Gastroesophageal sphincter (tissue), 3 donors: ENCODE measurements around the gene ECSCR.

Experiments
- CTCF ChIP-seq, 4 experiments: fragments of 200-600 bp in 2 of 4; fragments of 450-650 bp in 2 of 4; sonication (generic) in 1 of 4; IDR thresholded peaks; one replicate each; pipeline ENCODE4 v1.5.1; 2017 to 2019; ENCODE audit warnings: antibody characterized with exemption in 4 of 4, mild to moderate bottlenecking in 2 of 4, moderate library complexity in 2 of 4
- EP300 ChIP-seq: sonication (generic); formaldehyde crosslinking; IDR thresholded peaks from one replicate; pipeline ENCODE4 v1.6.1; 2017; ENCODE audit warnings: antibody characterized with exemption, mild to moderate bottlenecking
- POLR2A ChIP-seq, 2 donors: fragments of 450-650 bp; IDR thresholded peaks; one replicate each; pipeline ENCODE4 v1.6.1; 2017; ENCODE audit warnings: antibody characterized with exemption in 2 of 2, mild to moderate bottlenecking in 2 of 2, moderate library complexity in 1 of 2
- POLR2AphosphoS5 ChIP-seq: sonication (generic); formaldehyde crosslinking; IDR thresholded peaks from one replicate; pipeline ENCODE4 v1.6.1; 2017; ENCODE audit warnings: antibody characterized with exemption

GRCh38 chr5:139474890-139475791 is 12.6 kb upstream of the ECSCR start:
- no peak for TF ChIP-seq CTCF (IDR thresholded peaks at IDR 0.05)
- TF ChIP-seq POLR2AphosphoS5: no peak
- no peak for TF ChIP-seq EP300
- TF ChIP-seq POLR2A (IDR thresholded peaks at IDR 0.05): no peak
